ENCODE data around the gene MSX1. TPM values are rescaled to one million over a fixed set of nuclear protein-coding genes. Genes with fewer than 3 reads are reported as not detected.

The MSX1 gene
- total and polyA plus RNA-seq, 2 of the 13 experiments (the other 11 are each of a cell fraction or from before 2014, with no cell fraction given) = 12.1 to 14.9 TPM

DNA sequence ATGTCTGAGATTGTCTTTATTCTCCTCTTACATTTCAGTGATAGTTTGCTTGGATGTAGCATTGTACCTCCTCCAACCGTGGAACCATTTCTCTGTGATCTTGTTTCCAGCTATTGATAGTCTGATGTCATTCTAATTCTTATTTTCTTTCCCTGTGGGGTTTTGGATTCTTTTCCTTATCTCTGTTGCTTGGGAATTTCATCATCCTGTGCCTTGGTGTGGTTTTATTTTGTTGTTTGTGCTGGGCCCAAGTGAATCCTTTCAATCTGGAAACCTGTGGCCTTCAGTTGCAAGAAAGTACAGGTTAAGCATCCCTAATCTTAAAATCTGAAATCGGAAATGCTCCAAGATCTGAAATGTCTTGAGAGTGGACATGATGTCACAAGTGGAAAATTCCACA, 22.0 kb downstream of the MSX1 start (continued):
- TF ChIP-seq, protein P1, sequence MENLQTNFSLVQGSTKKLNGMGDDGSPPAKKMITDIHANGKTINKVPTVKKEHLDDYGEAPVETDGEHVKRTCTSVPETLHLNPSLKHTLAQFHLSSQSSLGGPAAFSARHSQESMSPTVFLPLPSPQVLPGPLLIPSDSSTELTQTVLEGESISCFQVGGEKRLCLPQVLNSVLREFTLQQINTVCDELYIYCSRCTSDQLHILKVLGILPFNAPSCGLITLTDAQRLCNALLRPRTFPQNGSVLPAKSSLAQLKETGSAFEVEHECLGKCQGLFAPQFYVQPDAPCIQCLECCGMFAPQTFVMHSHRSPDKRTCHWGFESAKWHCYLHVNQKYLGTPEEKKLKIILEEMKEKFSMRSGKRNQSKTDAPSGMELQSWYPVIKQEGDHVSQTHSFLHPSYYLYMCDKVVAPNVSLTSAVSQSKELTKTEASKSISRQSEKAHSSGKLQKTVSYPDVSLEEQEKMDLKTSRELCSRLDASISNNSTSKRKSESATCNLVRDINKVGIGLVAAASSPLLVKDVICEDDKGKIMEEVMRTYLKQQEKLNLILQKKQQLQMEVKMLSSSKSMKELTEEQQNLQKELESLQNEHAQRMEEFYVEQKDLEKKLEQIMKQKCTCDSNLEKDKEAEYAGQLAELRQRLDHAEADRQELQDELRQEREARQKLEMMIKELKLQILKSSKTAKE (CRISPR knock-in tag; IDR thresholded peaks at IDR 0.05; ENCODE audit: borderline replicate concordance) = no peak
- TF ChIP-seq PAWR (CRISPR knock-in tag; IDR thresholded peaks at IDR 0.05; ENCODE audit: borderline replicate concordance) = no peak

DNA sequence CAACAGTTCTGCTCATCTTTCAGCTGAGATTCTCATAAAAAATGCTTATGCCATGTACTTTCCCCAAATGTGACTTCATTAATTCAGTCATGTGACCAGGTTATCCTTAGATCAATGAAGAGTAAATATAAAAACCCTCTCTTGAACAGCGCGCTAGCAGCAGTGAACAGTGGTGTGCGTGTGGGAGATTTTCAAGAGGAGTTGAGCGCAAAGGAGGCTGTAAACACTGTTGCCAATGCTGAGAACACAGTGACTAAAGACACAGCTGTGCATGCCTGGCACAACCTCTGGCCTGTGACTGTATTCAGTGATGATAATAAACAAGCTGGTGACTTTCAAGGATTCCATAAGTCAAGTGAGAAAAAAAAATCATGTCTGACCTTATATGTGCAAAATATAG, 25.1 kb downstream of the MSX1 start:
- Histone ChIP-seq H3K27ac (ENCODE audit: extremely low read length, insufficient read depth, low read length) (no peak overlapping the region), H3K79me2 (ENCODE audit: insufficient read depth, low read length) (no peaks in the 10 kb centered on the region), H3K36me3 (replicated peaks in 1 of 2; ENCODE audit: control insufficient read depth in 1 of 2, insufficient read depth in 2 of 2, low read length in 2 of 2) (no peaks in the 10 kb centered on the region), H3K4me1 (ENCODE audit: insufficient read depth, low read length) (no peaks in the 10 kb centered on the region), H3K9me3 (ENCODE audit: low read length) (no peaks in the 10 kb centered on the region), H2AFZ (ENCODE audit: low read length) (no peak overlapping the region), H3K27me3 (ENCODE audit: control insufficient read depth in 1 of 2, insufficient read depth in 2 of 2, low read length in 2 of 2) (peaks cover 1 to 12% of the 10 kb centered on the region in 2 experiments; a peak in 2 of 5 replicates), H4K20me1 (ENCODE audit: insufficient read depth, low read length) (no peaks in the 10 kb centered on the region), H3K9ac (ENCODE audit: insufficient read depth, low read depth, low read length) (no peak overlapping the region), H3K4me2 (ENCODE audit: low read depth, low read length) (no peak overlapping the region), H3K4me3 (replicated peaks in 1 of 3; ENCODE audit: insufficient read depth in 1 of 3, low read depth in 2 of 3, low read length in 3 of 3) (no peak overlapping the region)
- intact Hi-C loops (cut with micrococcal nuclease; ENCODE audit: unreplicated experiment) = no loop called here
- ATAC-seq (no peak), FAIRE-seq (no peak), DNase-seq (ENCODE audit: low spot score) (no peak)
- POLR2A ChIA-PET = no interaction called here
- no TSS peak for BruUV-seq (replicated peaks)
- CTCF ChIA-PET (ENCODE audit: low intra/inter-chr PET ratio, low total read pairs) = no interaction called here
- WGBS (ENCODE audit: low lambda C conversion rate) = 81% methylated on average over 4 of the region's 4 CpGs
- TF ChIP-seq, protein P2, sequence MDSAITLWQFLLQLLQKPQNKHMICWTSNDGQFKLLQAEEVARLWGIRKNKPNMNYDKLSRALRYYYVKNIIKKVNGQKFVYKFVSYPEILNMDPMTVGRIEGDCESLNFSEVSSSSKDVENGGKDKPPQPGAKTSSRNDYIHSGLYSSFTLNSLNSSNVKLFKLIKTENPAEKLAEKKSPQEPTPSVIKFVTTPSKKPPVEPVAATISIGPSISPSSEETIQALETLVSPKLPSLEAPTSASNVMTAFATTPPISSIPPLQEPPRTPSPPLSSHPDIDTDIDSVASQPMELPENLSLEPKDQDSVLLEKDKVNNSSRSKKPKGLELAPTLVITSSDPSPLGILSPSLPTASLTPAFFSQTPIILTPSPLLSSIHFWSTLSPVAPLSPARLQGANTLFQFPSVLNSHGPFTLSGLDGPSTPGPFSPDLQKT (CRISPR knock-in tag; IDR thresholded peaks at IDR 0.05; ENCODE audit: borderline replicate concordance) = no peak
- TF ChIP-seq ELF1 (CRISPR knock-in tag; IDR thresholded peaks at IDR 0.05) (no peak), ZNF782 (CRISPR knock-in tag; IDR thresholded peaks at IDR 0.05; ENCODE audit: borderline replicate concordance) (no peak), ZNF670 (CRISPR knock-in tag; IDR thresholded peaks at IDR 0.05; ENCODE audit: borderline replicate concordance) (no peak), ZC3H4 (CRISPR knock-in tag; IDR thresholded peaks at IDR 0.05; ENCODE audit: borderline replicate concordance) (no peak)
- TF ChIP-seq, protein P3, sequence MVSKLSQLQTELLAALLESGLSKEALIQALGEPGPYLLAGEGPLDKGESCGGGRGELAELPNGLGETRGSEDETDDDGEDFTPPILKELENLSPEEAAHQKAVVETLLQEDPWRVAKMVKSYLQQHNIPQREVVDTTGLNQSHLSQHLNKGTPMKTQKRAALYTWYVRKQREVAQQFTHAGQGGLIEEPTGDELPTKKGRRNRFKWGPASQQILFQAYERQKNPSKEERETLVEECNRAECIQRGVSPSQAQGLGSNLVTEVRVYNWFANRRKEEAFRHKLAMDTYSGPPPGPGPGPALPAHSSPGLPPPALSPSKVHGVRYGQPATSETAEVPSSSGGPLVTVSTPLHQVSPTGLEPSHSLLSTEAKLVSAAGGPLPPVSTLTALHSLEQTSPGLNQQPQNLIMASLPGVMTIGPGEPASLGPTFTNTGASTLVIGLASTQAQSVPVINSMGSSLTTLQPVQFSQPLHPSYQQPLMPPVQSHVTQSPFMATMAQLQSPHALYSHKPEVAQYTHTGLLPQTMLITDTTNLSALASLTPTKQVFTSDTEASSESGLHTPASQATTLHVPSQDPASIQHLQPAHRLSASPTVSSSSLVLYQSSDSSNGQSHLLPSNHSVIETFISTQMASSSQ (IDR thresholded peaks at IDR 0.05; ENCODE audit: low read depth) = no peak
- TF ChIP-seq, protein P3 (CRISPR knock-in tag; IDR thresholded peaks at IDR 0.05; ENCODE audit: borderline replicate concordance) = no peak
- in situ Hi-C loops (cut with HindIII; ENCODE audit: extremely low pct_ligation_motif_present, low pct_unique_long_range_greater_than_20kb) = no loop called here
